GM11168 (cell line): ENCODE data around the gene KIF5A.
"Not testable (repeated sequence)": the region's sequence is repeated elsewhere in the genome, so short reads cannot be mapped to it uniquely, and the experiment has no call there.

ENCODE experiments used
- in situ Hi-C: fragments of 300-500 bp; cut with MboI; formaldehyde crosslinking; loops from one replicate; pipeline ENCODE4 v1.12.0; 2022; ENCODE audit warnings: low sequenced_read_pairs; ENCODE audit not compliant: unreplicated experiment

The KIF5A gene

GRCh38 chr12:57551637-57552305, 1.9 kb downstream of the KIF5A start:
- in situ Hi-C loops, result no loop called here

DNA sequence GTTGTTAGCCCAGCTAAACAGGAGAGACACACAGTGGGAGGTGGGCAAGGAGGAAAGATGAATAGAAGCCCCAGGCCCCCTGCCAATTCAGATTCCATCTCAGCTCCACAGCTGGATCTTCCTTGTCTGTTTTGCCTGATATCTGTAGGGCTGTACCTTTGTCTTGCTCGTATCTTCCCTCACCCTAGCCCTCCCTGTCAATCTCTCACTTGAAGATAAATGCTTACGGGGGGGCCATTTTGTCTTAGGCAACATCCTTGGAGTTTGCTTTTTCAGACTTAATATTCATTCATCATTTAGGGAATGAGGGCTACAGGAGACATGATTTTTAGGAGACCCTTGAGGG, 2.4 kb downstream of the KIF5A start:
- in situ Hi-C loops, result no loop called here

- in situ Hi-C loops, result no loop called here
Observed at GRCh38 chr12:57552835-57553313, 3.0 kb downstream of the KIF5A start.

- in situ Hi-C loops, result no loop called here
Observed at GRCh38 chr12:57553343-57554202, 3.7 kb downstream of the KIF5A start.

DNA sequence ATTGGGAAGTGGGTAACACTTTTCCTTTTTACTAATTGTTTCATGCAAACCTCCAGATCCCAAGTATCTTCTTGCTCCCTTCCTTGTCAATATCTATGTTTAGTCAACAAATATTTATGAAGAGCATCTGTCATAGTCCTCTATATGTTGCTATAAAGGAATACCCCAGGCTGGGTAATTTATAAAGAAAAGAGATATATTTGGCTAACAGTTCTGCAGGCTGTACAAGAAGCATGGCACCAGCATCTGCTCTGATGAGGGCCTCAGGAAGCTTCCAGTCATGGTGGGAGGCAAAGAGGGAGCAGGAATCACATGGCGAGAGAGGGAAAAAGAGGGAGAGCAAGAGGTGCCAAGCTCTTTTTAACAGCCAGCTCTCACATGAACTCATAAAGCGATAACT, 4.6 kb downstream of the KIF5A start:
- in situ Hi-C loops, result no loop called here

DNA sequence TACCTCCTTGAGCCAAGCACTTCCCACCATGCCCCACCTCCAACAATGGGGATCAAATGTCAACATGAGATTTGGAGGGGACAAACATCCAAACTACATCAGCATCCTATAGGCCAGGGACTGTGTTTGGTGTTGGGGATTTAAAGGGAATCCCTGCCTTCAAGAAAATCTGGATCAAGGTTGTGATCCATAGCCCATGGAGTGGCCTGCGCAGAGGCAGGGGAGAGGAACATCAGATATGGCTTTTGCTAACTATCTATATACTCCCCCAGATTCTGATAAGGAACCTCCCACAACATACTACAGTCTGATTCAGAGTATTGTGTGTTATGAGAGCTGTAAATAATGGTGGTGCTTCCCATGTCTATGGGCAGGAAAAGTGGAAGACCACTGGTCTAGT, 5.1 kb downstream of the KIF5A start:
- in situ Hi-C loops, result no loop called here

DNA sequence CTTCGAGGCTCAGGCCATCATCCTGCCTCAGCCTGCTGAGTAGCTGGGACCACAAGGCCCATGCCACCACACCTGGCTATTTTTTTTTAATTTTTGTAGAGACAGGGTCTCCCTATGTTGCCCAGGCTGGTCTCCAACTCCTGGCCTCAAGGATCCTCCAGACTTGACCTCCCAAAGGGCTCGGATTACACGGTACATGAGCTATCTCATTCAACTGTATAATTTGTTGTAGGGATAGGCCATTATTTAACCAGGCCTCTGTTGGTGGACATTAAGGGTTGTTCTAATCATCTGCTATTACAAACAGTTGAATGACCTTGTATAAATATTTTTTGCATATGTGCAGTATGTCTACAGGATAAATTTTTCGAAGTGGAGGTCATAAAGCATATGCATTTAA, 9.0 kb downstream of the KIF5A start:
- in situ Hi-C loops, result no loop called here

GRCh38 chr12:57560516-57560915, 10.7 kb downstream of the KIF5A start:
- in situ Hi-C loops, result no loop called here

GRCh38 chr12:57561117-57561516, 11.3 kb downstream of the KIF5A start:
- in situ Hi-C loops, result not testable (repeated sequence)

- in situ Hi-C loops, result no loop called here
Observed at GRCh38 chr12:57563358-57563757, 13.5 kb downstream of the KIF5A start.

GRCh38 chr12:57564178-57564740, 14.4 kb downstream of the KIF5A start:
- in situ Hi-C loops, result no loop called here

DNA sequence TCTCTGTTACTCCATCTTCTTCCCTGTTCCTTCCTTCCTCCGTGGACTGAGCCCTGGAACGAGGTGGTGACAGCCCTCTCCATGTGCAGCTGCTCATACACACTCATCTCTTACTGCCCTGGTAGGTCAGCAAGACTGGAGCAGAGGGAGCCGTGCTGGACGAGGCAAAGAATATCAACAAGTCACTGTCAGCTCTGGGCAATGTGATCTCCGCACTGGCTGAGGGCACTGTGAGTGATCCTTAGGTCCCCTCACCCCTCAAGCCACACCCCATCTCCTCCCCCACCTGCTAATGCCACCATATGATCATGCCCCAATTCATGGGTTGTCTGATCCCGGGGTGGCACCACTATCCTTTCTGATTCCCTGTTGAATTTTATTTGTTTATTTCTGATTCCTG, 19.0 kb downstream of the KIF5A start:
- in situ Hi-C loops, result no loop called here

GRCh38 chr12:57569858-57570257, 20.0 kb downstream of the KIF5A start:
- in situ Hi-C loops, result no loop called here

DNA sequence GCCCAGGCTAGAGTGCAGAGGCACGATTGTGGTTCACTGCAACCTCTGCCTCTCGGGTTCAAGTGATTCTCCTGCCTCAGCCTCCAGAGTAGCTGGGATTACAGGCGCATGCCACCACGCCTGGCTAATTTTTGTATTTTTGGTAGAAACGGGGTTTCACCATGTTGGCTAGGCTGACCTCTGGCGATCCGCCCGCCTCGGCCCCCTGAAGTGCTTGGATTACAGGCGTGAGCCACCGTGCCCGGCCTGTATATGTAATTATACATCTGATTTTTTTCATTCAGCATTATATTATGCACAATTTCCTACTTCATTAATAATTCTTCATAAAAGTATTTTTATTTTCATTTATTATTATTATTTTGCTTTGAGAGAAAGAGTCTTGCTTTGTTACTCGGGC, 20.6 kb downstream of the KIF5A start:
- in situ Hi-C loops, result not testable (repeated sequence)

DNA sequence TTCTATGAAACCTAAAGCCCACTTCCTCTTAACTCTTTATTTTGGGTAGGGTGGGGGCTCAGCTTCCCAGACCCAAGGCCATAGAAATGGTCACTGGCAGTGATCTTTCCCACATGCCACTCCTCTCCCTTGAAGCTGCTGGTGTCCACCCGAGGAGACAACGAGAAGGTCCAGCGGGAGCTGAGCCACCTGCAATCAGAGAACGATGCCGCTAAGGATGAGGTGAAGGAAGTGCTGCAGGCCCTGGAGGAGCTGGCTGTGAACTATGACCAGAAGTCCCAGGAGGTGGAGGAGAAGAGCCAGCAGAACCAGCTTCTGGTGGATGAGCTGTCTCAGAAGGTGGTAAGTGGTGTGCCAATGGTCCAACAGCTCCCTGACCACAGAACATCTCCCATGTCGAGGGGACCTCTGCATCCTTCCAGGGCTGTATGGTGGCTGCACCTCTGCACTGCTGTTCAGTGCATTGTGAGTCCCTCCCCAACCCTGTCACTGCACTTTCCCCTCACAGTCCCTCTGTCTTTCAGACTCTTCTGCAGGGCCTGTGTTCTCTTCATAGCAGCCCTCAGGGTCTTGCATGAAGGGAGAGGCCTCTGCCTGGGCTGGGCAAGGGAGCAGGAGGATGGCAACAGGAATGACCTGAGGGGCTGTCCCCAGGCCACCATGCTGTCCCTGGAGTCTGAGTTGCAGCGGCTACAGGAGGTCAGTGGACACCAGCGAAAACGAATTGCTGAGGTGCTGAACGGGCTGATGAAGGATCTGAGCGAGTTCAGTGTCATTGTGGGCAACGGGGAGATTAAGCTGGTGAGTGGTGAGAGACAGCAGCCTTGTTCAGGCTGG, 22.3 kb downstream of the KIF5A start:
- in situ Hi-C loops, result no loop called here

GRCh38 chr12:57574795-57575194, 25.0 kb downstream of the KIF5A start:
- in situ Hi-C loops, result no loop called here

GRCh38 chr12:57575771-57576612, 26.1 kb downstream of the KIF5A start:
- in situ Hi-C loops, result no loop called here

GRCh38 chr12:57576613-57577160, 26.8 kb downstream of the KIF5A start:
- in situ Hi-C loops, result no loop called here

DNA sequence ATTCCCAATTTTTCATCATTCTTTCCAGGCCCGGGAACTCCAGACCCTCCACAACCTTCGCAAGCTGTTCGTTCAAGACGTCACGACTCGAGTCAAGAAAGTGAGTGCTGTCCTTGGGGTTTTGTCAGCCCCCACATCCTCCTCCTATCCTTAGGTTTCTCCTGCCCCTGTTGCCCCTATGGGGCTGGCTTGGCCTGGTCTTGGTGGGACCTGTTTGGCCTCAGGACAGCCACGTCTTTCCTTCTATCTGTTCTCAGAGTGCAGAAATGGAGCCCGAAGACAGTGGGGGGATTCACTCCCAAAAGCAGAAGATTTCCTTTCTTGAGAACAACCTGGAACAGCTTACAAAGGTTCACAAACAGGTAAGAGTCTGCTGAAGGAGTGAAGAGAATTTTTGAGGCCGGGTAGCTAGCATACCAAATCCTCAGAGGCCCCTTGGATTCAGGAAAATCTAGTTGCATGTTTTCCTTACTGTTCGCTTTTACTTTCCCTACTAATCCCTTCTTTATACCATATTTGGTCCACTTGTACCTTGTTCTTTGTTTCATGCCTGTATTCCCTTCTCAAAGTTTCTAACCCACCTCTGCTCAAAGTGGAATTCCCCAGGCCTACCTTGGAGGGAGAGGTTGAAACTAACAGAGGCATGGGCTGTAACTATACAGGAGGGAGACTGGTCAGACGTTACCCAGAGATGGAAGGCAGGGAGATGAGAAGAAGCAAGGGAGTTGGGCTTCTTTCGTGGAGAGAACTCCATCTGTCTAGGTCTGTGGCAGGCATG, 28.3 kb downstream of the KIF5A start:
- in situ Hi-C loops, result no loop called here
